ENCODE results near the gene SYNPO.

Gene SYNPO

DNA sequence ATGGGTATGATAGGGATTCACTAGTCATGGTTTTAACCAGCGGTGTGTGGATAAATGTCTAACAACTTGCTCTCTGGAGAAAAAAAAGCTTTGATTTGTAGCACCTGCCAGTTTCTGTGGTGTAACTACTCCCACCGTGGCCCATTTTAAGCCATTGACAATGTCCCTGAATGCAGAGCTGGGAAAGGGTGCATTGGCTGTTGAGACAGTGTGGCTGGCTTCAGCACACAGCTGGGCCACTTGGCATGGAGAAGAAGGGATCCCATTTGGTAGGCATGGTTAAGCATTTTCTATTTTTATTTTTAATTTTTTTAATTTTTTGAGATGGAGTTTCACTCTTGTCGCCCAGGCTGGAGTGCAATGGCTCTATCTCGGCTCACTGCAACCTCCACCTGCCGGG, 31.5 kb upstream of the SYNPO start:
- no peak for DNase-seq

DNA sequence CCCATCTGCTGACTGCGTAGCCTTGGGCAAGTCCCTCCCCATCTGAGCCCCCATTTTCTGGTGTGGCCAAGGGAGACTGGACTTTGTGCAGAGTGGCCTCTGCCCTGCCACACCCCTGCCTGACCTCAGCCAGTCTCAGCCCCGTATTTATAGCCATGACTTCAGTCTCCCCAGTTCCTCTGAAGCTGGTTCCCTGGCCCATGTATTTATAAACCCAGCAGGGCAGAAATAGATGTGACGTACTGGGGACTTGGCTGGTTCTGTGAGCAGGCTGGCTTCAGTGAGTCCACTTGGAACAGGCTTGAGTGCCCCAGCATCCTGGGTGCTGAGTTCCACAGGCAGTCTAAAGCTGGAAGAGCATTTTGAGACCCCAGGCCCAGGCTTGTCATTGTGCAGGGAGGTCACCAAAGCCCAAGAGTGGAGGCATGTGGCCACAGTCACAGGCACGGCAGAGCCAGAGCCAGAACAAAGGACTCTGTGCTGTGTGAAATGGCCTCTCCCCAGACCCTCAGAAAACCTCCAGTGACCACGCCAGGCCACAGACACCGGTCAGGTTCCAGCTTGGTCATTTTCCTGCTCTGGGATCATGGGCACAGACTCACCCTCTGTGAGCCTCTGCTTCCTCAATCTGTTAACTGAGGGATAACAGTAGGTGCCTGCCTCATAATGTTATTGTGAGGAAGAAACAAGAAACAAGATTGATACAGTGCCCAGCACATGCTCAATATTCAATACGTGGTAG, 30.4 kb upstream of the SYNPO start:
- DNase-seq = no peak

DNA sequence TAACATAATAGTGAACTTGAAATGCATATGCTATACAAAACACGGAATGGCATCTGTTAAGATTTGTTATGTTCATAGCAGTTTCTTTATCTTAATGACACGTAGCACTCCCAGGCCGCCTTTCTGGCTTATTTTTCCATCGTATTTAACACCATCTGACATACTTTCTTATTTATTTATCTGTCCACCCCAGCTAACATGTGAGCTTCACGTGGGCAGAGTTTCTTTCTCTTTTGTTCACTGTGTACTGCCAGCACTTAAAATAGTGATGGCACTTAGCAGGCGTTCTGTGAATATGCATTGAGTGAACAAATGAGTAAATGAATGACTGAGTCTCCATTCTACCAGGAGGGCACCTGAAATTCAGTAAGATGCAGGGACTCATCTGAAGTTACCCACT, 29.4 kb upstream of the SYNPO start:
- no peak for DNase-seq

DNA sequence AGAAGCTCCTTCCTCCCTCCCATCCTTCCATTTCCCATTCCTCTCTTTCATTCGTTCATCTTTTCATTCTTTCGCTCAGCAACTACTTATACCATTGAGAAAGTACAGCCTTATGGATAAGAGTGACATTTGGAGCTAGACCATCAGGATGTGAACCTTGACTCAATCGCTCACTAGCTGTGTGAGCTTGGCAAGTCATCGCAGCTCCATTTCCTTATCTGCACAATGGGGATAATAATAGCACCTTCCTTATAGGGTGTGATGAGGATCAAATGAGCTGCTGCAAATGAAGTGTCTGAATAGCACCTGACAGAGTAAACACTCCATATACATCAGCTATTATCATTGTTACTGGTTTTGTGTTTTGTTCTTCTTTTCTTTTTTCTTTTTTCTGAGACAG, 28.1 kb upstream of the SYNPO start:
- DNase-seq = no peak

DNA sequence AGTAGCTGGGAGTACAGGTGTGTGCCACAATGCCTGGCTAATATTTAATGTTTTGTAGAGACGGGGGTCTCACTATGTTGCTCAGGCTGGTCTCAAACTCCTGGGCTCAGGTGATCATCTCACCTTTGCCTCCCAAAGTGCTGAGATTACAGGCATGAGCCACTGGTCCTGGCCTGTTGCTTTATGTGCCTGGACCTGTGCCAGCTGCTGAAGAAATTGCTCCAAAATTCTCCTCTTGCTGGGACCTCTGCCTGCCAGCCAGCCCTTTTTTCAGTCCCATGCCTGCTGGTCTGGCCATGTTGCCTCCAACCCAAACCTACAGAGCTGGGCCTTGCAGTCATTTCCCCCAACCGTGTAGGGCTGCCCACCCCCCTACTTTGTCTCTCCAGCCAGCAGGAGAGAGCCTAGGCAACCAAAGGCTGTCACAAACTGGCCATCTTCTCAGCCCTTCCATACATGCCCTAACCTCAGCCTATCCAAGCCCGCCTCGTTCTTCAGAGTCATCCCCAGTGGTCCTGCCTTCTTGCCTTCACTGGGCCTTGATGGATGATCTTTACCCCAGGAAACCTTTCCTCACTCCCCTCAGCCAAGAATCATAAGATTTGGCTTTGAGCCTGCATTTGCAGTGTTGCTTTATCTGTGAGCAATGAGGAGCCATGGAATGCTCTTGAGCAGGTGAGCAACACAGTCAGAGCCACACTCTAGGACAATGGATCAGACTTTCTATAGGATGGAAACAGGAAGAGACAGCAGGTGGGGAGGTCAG, 27.4 kb upstream of the SYNPO start:
- DNase-seq = no peak

DNA sequence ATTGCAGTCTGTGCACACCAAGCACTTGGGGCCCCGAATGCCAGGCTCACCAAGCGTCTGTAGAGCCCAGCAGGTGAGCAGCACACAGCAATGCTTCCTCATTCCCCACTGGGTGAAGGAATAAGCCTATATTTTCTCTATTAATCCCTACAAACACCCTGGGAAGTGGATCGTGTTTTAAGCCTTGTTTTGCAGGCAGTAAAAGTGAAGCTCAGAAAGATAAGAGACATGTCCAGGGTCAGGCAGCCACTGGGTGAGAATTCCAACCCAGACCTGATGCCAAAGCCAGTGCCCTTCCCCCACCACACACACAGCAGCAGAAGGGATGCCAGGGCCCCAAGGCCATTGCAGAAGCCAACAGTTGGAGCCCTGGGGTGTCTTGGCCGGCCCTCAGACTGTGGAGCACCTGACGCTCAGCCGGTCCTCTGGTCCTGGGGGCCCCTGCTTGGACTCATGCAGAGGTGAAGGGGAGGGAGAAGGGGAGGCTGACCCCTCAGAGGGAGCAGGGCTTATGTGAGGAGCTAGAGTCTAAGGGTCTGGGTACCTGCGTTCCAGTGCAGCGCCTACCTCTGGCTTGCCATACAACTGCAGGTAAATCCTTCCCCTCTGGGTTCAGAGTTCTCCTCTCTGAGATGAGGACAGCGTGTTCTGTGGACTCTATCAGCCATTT, 26.3 kb upstream of the SYNPO start:
- DNase-seq = no peak

DNA sequence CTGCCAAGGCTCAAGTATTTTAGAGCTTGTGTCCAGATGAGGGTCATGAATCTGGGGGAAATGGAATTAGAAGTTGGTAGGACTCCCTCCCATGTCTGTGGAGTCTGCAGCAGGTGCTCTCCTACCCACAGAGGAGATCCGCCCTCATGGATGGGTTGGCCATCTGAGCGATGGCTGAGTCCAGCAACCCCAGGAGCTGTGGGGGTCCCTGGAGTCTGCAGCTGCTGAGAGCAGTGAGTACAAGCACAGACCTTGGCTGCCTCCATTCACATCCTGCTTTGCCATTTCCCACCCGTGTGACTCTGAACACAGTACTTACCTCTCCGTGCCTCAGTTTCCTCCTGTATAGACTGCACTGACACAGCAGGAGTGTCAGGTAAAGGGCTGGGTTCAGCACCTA, 25.8 kb upstream of the SYNPO start:
- no peak for DNase-seq

DNA sequence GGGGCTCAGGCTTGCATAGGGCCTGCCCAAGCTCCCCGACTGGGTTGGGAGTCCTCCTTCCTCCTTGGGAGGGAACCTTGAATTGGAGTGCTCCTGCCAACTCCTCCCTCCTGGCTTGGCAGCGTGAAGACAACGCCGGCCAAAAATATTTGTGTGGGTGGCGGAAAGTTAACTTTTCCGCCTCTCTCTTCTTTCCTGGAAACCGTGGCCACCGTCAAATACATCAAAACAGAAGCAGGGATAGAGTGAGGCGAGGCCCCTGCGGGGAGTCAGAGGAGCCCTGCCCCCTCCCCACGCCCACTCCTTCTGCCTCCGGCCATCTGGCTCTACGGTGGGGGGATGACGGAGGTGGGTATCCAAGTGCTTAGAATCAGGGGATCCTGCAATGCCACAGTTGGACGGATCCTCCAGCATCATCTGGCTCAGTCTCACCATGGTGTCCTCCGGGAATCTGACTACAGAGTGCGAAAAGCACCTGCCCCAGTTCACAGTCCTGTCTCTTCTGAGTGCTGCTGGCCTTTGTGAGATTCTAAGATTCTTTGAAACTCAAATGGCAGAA, 25.2 kb upstream of the SYNPO start:
- no peak for DNase-seq

DNA sequence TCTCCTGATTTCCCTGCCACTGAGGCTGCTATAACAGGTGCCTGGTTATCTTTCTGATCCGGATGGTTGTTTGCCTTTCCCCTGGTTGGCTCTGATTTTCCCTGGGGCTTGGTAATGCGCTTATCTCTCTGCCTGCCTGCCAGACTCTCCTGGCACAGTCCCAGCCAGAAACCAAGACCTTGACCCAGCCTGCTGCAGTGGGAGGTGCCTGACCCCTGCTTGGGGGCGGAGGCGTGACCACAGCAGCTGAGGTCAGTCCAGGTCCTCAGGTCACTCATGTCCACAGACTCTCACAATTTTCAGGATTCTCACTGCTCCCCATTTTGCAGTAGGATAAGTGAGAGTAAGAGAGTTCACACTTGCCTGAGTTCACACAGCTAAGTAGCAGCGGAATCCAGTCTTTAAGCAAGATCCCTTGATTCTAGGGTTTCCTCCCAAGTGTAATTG, 24.4 kb upstream of the SYNPO start:
- no peak for DNase-seq

DNA sequence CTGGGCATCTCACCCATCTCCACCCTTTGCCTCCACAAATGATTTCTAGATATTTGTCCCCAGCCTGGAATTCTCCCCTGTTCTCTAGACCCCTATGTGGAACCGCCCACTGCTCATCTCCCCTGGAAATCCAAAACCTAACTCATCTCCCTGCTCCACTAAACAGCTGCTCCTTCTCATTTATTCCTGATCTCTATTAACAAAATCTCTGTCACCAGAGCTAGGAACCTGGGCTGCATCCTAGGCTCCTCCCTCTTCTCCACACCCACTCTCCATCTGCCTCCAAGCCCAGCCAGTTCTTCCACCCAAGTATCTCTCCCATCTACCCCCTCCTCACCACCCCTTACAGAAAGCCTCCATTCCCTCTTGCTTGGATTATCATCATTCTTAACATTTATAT, 24.0 kb upstream of the SYNPO start:
- DNase-seq = no peak

DNA sequence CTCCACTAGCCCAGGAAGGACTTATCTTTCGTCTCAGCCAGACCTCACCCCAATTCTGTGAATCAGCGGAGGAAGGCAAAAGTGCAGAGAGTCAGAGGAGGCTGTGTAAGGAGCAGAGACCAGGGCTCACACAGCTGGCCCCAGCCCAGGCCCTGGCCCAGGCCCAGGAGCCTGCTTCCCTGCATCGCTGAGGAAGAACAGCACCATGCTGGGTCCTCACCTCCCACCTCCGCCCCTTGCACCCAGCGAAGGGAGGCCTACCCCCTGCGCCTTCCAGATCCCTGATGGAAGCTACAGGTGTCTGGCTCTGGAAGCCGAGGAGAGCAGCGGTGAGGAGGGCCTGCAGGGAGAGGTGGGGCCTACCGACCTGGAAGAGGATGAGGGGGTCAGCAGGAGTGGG, 22.3 kb upstream of the SYNPO start:
- no peak for DNase-seq

DNA sequence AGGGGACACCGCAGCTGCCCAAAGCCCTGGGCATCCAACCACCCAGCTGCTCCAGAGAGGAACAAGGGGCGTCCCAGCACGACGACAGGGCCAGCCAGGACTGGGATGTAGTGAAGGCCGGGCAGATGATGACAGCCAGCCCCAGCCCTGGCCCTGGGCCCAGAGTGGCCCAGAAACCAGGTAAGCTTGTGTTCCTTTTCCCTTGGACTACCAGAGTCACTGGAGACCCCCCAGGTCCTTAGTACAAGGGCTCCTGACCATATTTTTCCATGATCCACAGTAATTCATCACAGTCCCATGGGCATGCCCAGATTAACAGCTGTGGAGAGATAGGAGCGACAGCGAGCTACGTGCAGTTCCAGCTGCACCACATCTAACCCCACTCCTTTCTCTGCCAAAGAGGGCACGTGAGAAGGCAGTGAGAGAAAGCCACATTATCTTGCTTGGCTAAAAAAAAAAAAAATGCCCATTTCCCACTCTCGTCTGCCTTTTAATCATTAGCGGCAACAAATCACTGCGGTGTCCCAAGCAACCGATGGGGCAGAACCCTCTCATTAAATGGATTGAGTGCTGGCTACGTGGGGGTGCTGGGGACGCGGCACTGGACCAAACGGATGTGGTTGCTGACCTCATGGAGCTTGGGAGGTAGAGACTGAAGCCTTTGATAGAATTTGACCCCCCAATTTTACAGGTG, 21.7 kb upstream of the SYNPO start:
- DNase-seq = no peak

DNA sequence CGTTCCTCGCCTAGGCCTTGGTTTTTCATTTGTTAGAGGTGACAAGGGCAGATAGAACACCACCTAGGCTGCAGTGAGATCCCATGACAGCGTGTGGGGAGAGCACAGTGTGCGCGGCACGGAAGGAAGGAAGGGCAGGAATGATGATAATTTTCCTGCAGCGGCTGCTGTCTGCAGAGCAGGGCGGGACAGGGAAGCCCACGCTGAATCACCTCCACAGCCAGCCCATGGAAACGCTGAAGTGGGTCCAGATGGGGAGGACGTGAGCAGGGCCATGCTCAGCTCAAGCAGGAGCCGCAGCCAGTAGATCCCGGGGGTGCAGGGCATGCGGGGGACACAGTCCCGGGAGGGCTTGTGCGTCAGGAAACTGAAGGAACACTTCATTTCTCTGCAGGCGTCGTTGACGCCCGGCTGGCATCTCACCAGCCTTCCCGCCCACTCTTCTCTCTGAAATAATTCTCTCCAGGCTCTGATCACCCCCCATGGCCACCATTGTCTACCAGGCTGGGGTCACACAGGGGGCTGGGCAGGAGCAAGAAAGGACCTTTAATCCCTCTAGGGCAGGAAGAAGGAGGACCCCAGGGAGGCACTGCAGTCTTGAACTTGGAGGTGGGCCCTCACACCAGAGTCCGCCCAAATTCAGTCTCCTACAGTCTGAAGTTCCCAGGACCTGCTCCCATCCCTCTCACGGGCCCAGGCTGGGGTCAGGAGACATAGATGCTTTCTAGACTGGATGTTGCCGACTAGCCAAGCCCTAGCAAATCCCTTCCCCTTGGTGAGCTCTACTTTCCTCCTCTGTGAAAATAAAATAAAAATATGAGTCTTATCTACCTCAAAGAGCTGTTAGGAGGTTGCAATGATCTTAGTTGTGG, 20.9 kb upstream of the SYNPO start:
- no peak for DNase-seq

DNA sequence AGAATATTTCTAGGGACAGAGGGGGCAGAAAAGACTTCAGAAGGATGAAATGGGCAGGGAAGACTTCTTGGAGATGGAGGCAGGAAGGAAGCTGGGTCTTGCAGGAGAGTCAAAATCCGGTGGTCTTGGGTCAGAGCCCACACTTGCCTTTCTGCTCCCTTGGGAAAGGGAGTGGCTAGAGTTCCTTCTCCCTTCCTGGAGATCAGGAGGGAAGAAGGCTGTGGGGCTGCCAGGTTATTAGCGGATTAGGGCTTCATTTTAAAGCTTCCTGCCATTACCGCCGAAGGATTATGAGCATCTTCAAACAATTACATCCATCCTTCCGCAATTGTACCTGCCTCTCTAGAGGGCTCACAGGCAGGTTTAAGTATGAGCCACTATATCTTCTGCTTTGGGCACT, 19.2 kb upstream of the SYNPO start:
- DNase-seq = no peak

DNA sequence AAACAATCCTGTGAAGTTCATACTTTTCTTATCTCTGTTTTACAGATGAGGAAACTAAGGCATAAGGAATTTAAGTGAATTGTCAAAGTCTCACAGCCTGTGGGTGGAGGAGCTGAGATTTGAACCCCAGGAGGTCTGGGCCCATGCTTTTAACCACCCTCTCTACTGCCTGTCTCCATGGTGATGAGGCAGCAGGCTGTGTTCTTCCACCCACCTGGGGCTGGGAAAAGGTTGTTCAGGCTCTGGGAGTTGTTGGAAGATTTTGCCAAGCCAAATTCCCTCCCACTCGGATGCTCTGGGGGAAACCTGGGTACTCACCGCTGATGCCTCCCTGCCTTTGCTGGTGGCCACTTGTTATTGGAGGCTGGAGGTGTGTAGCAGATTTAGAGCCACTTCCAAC, 18.3 kb upstream of the SYNPO start:
- DNase-seq = no peak

DNA sequence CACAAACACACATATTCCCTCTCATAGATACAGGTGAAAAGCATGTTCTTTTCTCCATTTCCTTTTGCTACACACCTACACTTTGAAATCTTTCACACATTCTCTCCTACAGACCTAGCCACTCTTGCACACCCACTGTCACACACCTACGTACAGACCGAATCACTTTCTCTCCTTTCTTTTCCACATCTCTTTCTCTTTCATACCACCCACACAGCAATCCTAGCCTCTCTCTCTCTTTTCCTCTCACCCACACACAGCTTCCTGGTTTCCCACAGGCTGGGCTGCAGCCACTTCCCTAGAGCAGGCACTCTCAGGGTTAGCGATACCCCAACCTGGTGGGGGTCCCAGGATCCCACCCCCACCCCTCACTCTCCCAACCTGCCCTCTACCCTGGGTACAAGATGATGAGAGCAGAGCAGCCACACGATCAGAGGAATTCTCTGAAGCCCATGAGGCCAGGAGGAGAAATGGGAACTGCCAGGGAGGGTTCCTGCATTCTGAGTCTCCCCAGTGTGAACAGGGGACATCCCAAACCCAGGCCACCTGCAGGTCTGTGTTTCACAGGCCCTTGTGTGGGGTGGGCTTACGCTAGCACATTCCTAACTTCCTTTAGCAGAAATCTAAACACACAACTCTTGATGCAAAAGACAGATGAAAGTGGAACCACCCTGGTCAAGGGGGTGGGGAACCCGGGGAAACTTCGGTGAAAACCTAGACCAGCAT, 17.1 kb upstream of the SYNPO start:
- DNase-seq = no peak

DNA sequence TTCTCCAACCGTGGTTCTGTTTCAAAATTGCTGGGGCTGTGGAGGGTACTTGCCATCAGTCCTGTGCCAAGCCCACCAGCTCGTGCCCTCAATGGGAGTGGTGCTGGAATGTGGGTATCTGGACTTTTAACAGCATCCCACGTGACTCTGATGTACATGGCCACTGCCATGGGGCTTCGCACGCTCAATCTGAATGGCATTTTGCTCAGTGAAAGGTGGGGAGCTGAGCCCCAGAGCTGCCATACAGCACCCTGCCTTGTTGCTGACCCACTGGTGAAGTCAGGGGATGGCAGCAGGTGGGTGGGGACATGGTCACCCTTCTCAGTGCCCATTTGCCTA, 16.6 kb upstream of the SYNPO start:
- no peak for DNase-seq

DNA sequence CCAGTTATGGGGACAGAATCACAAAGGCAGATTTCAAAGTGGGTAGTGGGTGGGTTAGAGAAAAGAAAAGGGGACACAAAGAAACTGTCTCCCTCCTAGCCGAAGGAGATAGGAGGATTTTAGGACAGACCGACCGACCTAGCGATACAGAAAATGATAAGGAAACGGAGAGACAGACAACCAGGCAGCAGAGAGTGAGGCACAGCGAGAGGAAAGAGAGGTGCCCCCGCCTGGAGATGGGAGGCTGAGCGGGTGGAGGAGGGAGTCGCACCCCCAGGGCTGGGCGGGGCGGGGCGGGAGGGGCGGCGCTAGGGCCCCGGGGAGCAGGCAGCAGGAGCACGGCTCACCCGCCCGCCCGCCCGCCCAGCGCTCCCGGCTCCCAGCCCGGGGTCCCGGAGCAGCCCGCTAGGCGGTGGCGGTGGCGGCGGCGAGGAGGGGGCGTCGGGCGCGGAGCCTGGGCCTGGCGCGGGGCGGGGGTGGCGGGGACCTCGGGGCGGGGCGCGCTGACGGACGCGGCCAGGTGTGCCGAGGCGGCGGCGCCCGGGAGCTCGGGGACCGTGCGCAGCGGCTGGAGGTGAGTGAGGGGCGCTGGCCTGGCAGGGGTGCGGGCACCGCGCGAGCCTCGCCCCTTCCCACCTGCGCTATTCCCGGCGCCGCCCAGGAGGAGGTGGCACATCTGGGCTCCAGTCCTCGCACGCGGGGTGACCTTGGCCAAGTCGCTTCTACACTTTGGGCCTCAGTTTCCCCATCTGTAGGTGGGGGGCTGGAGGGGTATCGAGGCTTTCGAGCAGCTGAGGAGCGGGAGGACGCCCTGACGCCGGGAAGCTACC, 15.9 kb upstream of the SYNPO start:
- no peak for DNase-seq

DNA sequence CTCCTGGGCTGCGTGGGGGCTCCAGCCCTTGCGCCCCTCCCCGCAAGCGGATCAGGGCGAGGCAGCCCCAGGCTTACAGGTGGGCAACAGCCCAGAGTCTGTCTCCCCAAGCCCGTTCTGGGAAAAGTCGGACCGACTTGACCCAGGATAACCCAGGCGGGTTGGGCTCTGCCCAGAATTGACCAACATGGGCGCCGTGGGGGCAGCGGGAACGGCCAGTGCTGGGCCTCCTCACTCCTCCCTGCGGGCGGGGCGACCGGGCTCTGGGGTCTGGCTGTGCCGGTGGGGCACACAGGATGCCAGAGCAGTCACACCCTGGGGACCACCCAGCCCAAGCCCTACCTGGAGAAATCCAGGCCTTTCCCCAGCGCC, 15.3 kb upstream of the SYNPO start:
- DNase-seq = no peak
